H1 (cell line): ENCODE measurements around the gene TCF7.

ENCODE experiments used
- CEBPB ChIP-seq: IDR thresholded peaks from 2 replicates; pipeline ENCODE4 v1.6.1; 2012; ENCODE audit warnings: low read depth, low read length
- CREB1 ChIP-seq: IDR thresholded peaks from 2 replicates; pipeline ENCODE4 v1.6.1; 2012; ENCODE audit warnings: inconsistent platforms
- POLR2AphosphoS5 ChIP-seq: IDR thresholded peaks from 2 replicates; pipeline ENCODE4 v1.6.1; 2011; ENCODE audit warnings: low read depth, low read length
- SP4 ChIP-seq: IDR thresholded peaks from 2 replicates; pipeline ENCODE4 v1.6.1; 2012; ENCODE audit warnings: low read length, inconsistent platforms
- SRF ChIP-seq: IDR thresholded peaks from 2 replicates; pipeline ENCODE4 v1.6.1; 2011; ENCODE audit warnings: mild to moderate bottlenecking, low read depth, low read length, moderate library complexity
- TF ChIP-seq, protein P1 (sequence below), 3 experiments: IDR thresholded peaks; 1 replicate in 2 of 3; 2 replicates in 1 of 3; pipeline versions ENCODE4 v1.5.1 to v1.6.1; 2011; ENCODE audit warnings: low read length in 3 of 3, mild to moderate bottlenecking in 3 of 3, inconsistent platforms in 2 of 3, low read depth in 1 of 3, moderate library complexity in 1 of 3; ENCODE audit not compliant: insufficient read depth in 1 of 3; ENCODE audit errors: control extremely low read depth in 1 of 3

DNA sequence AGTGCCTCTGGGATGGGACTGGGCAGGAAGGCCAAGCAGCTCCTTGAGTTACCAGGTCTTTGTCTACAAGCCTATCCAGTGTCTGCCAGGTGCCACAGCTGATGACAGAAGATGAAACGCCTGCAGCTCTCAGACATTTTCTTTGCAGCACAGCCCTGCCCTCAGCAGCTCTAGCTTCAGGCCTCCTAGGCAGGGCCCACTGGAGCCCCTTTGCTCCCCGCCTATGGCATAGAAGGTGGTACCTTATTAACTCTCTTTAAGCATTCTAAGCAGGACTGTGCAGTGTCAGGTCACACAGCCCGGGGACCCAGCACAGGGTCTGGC is 63.6 kb downstream of the TCF7 start:
- TF ChIP-seq CEBPB, result no peak
- TF ChIP-seq, protein P1, sequence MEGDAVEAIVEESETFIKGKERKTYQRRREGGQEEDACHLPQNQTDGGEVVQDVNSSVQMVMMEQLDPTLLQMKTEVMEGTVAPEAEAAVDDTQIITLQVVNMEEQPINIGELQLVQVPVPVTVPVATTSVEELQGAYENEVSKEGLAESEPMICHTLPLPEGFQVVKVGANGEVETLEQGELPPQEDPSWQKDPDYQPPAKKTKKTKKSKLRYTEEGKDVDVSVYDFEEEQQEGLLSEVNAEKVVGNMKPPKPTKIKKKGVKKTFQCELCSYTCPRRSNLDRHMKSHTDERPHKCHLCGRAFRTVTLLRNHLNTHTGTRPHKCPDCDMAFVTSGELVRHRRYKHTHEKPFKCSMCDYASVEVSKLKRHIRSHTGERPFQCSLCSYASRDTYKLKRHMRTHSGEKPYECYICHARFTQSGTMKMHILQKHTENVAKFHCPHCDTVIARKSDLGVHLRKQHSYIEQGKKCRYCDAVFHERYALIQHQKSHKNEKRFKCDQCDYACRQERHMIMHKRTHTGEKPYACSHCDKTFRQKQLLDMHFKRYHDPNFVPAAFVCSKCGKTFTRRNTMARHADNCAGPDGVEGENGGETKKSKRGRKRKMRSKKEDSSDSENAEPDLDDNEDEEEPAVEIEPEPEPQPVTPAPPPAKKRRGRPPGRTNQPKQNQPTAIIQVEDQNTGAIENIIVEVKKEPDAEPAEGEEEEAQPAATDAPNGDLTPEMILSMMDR (IDR thresholded peaks at IDR 0.05; ENCODE audit: control extremely low read depth in 1 of 3, insufficient read depth in 1 of 3, low read depth in 1 of 3, low read length in 3 of 3), result no peak
- no peak for TF ChIP-seq POLR2AphosphoS5
- TF ChIP-seq SP4, result no peak
- TF ChIP-seq SRF, result no peak
- no peak for TF ChIP-seq CREB1
